Pancreas (tissue), 10 donors: ENCODE results near the gene QRICH1. TPM values are rescaled to one million over a fixed set of nuclear protein-coding genes. Genes with fewer than 3 reads are reported as not detected.

Source experiments
- ATAC-seq, 4 donors: fragments of 200-7000 bp; cut with Tn5 transposase; one replicate each; pipeline versions ENCODE4 v1.8.0 to v1.9.1; 2020; ENCODE audit warnings: mild to moderate bottlenecking in 4 of 4, moderate library complexity in 4 of 4
- DNase-seq, 6 donors: peaks; one replicate each; pipeline ENCODE4 v3.0.0-alpha.2; 2020
- FAIRE-seq: peaks from 2 replicates; lab custom pipeline; 2012; peaks lifted over from hg19 to GRCh38; lab: Jason Lieb, UNC
- H3K27ac ChIP-seq, 4 donors: fragments of 200-600 bp; sonication (generic); 1 replicate in 3 of 4; 2 replicates in 1 of 4; pipeline versions ENCODE4 v1.5.0 to v1.8.0; 2020
- H3K27me3 ChIP-seq, 4 donors: fragments of 200-600 bp; one replicate each; pipeline ENCODE4 v1.8.0; 2021
- H3K36me3 ChIP-seq, 3 donors: fragments of 200-600 bp; sonication (generic) in 1 of 3; one replicate each; pipeline versions ENCODE4 v1.5.0 to v1.8.0; 2020 to 2021
- H3K4me1 ChIP-seq, 3 donors: fragments of 200-600 bp; one replicate each; pipeline ENCODE4 v1.8.0; 2021
- H3K4me3 ChIP-seq, 4 donors: fragments of 200-600 bp; sonication (generic) in 2 of 4; one replicate each; pipeline versions ENCODE4 v1.5.0 to v1.8.0; 2020 to 2021
- H3K9me3 ChIP-seq, 4 donors: fragments of 200-600 bp; one replicate each; pipeline ENCODE4 v1.8.0; 2021
- CTCF ChIP-seq, 4 donors: fragments of 200-600 bp; sonication (generic) in 3 of 4; IDR thresholded peaks; one replicate each; pipeline versions ENCODE4 v1.5.0 to v1.8.0; 2021; ENCODE audit warnings: antibody characterized with exemption in 4 of 4
- WGBS, 2 donors: extraction: QIAGEN DNeasy Blood & Tissue Kit; methylation state at CpG; one replicate each; pipeline ENCODE4 v1.1.7; 2013; 5-methylcytosine and 5-hydroxymethylcytosine counted together
- intact Hi-C, 3 donors: fragments of 100-400 bp; cut with DNase I; formaldehyde crosslinking; loops; one replicate each; pipeline versions ENCODE4 v1.11.1 to v1.14.2; 2022
- polyA plus RNA-seq, 2 donors: library from polyadenylated mRNA; stranded (reverse); fragments of 200-250 nt; gene quantifications; one replicate each; pipeline ENCODE4 v1.2.3, GENCODE V29; 2013
- total RNA-seq, 6 donors: library from RNA; stranded (reverse); fragmentation: NEBNext Ultra II Directional in 4 of 6; extraction: Animal tissue kit (Norgen Biotek cat#: 25700) in 4 of 6; gene quantifications; one replicate each; pipeline versions ENCODE4 v1.2.1 to v1.2.4, GENCODE V29; 2021 to 2023
- donor health status: healthy with polysubstance abuse.
- donor health status: DM: no; HTN: no; CAD: no; lungs with moderate emphysema.
- donor health status: DM: no; HTN: no; CAD: no.
- donor health status: control.
- donor health status: control.
- donor health status: Bipolar disorder and iron deficiency.
- donor health status: DM: yes; HTN: yes; CAD: no.
- donor health status: DM: no; HTN: no; CAD: no.
- donor health status: DM: no; HTN: no; CAD: no.
- donor health status: DM: yes; HTN: yes; CAD: no.

QRICH1 gene
- total and polyA plus RNA-seq, 8 donors = 20.9 to 48.1 (median 30.4) TPM

- intact Hi-C loops = no loop called here
- H3K4me1 ChIP-seq = peaks cover 6 to 11% (median 6%) of the 10 kb centered on the region in 3 donors
- no peaks in the 10 kb centered on the region for H3K27me3 ChIP-seq
- TF ChIP-seq CTCF (IDR thresholded peaks at IDR 0.05) = no peak
- no peak overlapping the region for H3K27ac ChIP-seq
- no peak for ATAC-seq
- WGBS, 2 donors = 86 to 92% methylated on average over 6 of the region's 6 CpGs
- H3K4me3 ChIP-seq = no peak overlapping the region
- peaks cover 0 to 28% (median 11%) of the 10 kb centered on the region in 3 donors for H3K36me3 ChIP-seq
- no peaks in the 10 kb centered on the region for H3K9me3 ChIP-seq
- DNase-seq = no peak
- no peak for FAIRE-seq
Observed at GRCh38 chr3:49032646-49033304, 61.1 kb downstream of the QRICH1 start.

GRCh38 chr3:49030321-49030720 is 63.5 kb downstream of the QRICH1 start:
- DNase-seq = peak in 1 of 6 donors; percentile 7
- no peak overlapping the region for H3K4me3 ChIP-seq
- no peak for TF ChIP-seq CTCF (IDR thresholded peaks at IDR 0.05)
- no peak for FAIRE-seq
- no peak for ATAC-seq
- peaks cover 6 to 15% (median 6%) of the 10 kb centered on the region in 3 donors for H3K4me1 ChIP-seq
- H3K9me3 ChIP-seq = no peaks in the 10 kb centered on the region
- WGBS, 2 donors = 74 to 85% methylated on average over 6 of the region's 6 CpGs
- intact Hi-C loops = no loop called here
- no peak overlapping the region for H3K27ac ChIP-seq
- H3K36me3 ChIP-seq = peaks cover 0 to 43% (median 22%) of the 10 kb centered on the region in 3 donors
- no peaks in the 10 kb centered on the region for H3K27me3 ChIP-seq

- no peaks in the 10 kb centered on the region for H3K27me3 ChIP-seq
- peak overlapping the region; percentile 71 to 90 (median 82) for H3K27ac ChIP-seq
- no peaks in the 10 kb centered on the region for H3K9me3 ChIP-seq
- no peak for TF ChIP-seq CTCF (IDR thresholded peaks at IDR 0.05)
- peaks cover 6 to 15% (median 6%) of the 10 kb centered on the region in 3 donors for H3K4me1 ChIP-seq
- FAIRE-seq (no peak), ATAC-seq (no peak), DNase-seq (no peak)
- peak overlapping the region in 2 of 4 donors; percentile 54 to 86 for H3K4me3 ChIP-seq
- intact Hi-C loops = loop anchor here in 1 of 3 donors (10.0 kb wide), 1 partner anchor 65 kb away; the partner anchor contains the start of gene QRICH1
- WGBS, 2 donors = 1% methylated on average over 7 of the region's 7 CpGs
- peaks cover 0 to 47% (median 21%) of the 10 kb centered on the region in 3 donors for H3K36me3 ChIP-seq
Observed at GRCh38 chr3:49029563-49029884, 64.3 kb downstream of the QRICH1 start.

GRCh38 chr3:49028673-49029562 is 65.0 kb downstream of the QRICH1 start, which contains the start of gene IMPDH2:
Gene IMPDH2, minus strand, starts transcription at chr3:49029398. Its CDS starts 48 bp downstream, at chr3:49029350.
- Histone ChIP-seq H3K4me1 (peaks cover 6 to 15% (median 6%) of the 10 kb centered on the region in 3 donors), H3K27me3 (no peaks in the 10 kb centered on the region), H3K9me3 (no peaks in the 10 kb centered on the region), H3K36me3 (peaks cover 0 to 50% (median 24%) of the 10 kb centered on the region in 3 donors), H3K4me3 (peak within 1 kb of the TSS; percentile 54 to 86 (median 72)), H3K27ac (peak within 1 kb of the TSS; percentile 71 to 90 (median 82))
- intact Hi-C loops = loop anchor here in 1 of 3 donors (10.0 kb wide), 1 partner anchor 66 kb away; the partner anchor contains the start of gene QRICH1
- FAIRE-seq (peak; percentile 68), DNase-seq (peak; percentile 90 to 98 (median 96)), ATAC-seq (peak; percentile 94 to 98 (median 96))
- no peak for TF ChIP-seq CTCF (IDR thresholded peaks at IDR 0.05)
- WGBS, 2 donors = 1% methylated on average over 55 of the region's 55 CpGs
